WTC11 (cell line): ENCODE measurements around the gene ADGRA1. TPM values are rescaled to one million over a fixed set of nuclear protein-coding genes. Genes with fewer than 3 reads are reported as not detected.

Source experiments
- ATAC-seq: fragments of 200-7000 bp; cut with Tn5 transposase; 2 replicates; pipeline ENCODE4 v1.10.0; 2021; ENCODE audit warnings: mild to moderate bottlenecking, moderate library complexity
- CTCF ChIA-PET: fragments of 300-600 bp; sonication (Branson Sonifier 250); formaldehyde crosslinking; loops from one replicate; lab custom pipeline; 2021; ENCODE audit warnings: antibody characterized with exemption; lab: Charles Lee
- POLR2A ChIA-PET: fragments of 350-600 bp; sonication (Branson Sonifier 250); formaldehyde crosslinking; loops from one replicate; lab custom pipeline; 2021; ENCODE audit warnings: antibody characterized with exemption; lab: Charles Lee
- DNase-seq: peaks from one replicate; pipeline ENCODE4 v3.0.0; 2021; ENCODE audit warnings: low spot score
- H3K27ac Mint-ChIP-seq: 2 replicates; pipeline ENCODE4 v1.8.0; 2021; ENCODE audit warnings: mixed read lengths
- H3K27me3 Mint-ChIP-seq: 2 replicates; pipeline ENCODE4 v1.8.0; 2021; ENCODE audit warnings: low read depth, mild to moderate bottlenecking, moderate library complexity, mixed read lengths
- H3K36me3 Mint-ChIP-seq: 2 replicates; pipeline ENCODE4 v1.8.0; 2021; ENCODE audit warnings: mixed read lengths
- H3K4me1 Mint-ChIP-seq: 2 replicates; pipeline ENCODE4 v1.8.0; 2022; ENCODE audit warnings: mixed read lengths
- H3K4me3 Mint-ChIP-seq: 2 replicates; pipeline ENCODE4 v1.8.0; 2021; ENCODE audit warnings: mild to moderate bottlenecking, moderate library complexity, mixed read lengths
- H3K9me3 Mint-ChIP-seq: 2 replicates; pipeline ENCODE4 v1.8.0; 2021; ENCODE audit warnings: mixed read lengths
- E2F1 ChIP-seq: sonication (generic); formaldehyde crosslinking; IDR thresholded peaks from 2 replicates; pipeline ENCODE4 v1.8.0; 2022; ENCODE audit warnings: mild to moderate bottlenecking, missing genetic modification reagents
- EMX1 ChIP-seq: fragments of 250-450 bp; sonication (Bioruptor Pico); IDR thresholded peaks from 2 replicates; pipeline ENCODE4 v1.8.0; 2021; ENCODE audit warnings: mild to moderate bottlenecking
- GABPB1 ChIP-seq: sonication (generic); formaldehyde crosslinking; IDR thresholded peaks from 2 replicates; pipeline ENCODE4 v1.8.1; 2023; ENCODE audit warnings: mild to moderate bottlenecking, missing genetic modification reagents
- HMGA2 ChIP-seq: fragments of 250-450 bp; sonication (Bioruptor Pico); IDR thresholded peaks from 2 replicates; pipeline ENCODE4 v1.4.0; 2021; ENCODE audit warnings: mild to moderate bottlenecking, moderate library complexity
- JUN ChIP-seq: sonication (generic); formaldehyde crosslinking; IDR thresholded peaks from 2 replicates; pipeline ENCODE4 v1.8.0; 2023; ENCODE audit warnings: mild to moderate bottlenecking, missing genetic modification reagents
- KAT7 ChIP-seq: sonication (generic); formaldehyde crosslinking; IDR thresholded peaks from 2 replicates; pipeline ENCODE4 v1.8.1; 2023; ENCODE audit warnings: missing genetic modification reagents, mild to moderate bottlenecking, borderline replicate concordance
- NFYB ChIP-seq: sonication (generic); formaldehyde crosslinking; conservative IDR thresholded peaks from 2 replicates; pipeline ENCODE4 v1.8.0; 2022; ENCODE audit warnings: low read depth, missing genetic modification reagents
- PREB ChIP-seq: sonication (generic); formaldehyde crosslinking; IDR thresholded peaks from 2 replicates; pipeline ENCODE4 v1.8.1; 2022; ENCODE audit warnings: mild to moderate bottlenecking, missing genetic modification reagents, moderate library complexity, borderline replicate concordance
- RORB ChIP-seq: fragments of 250-450 bp; sonication (Bioruptor Pico); IDR thresholded peaks from 2 replicates; pipeline ENCODE4 v1.9.0; 2021; ENCODE audit warnings: mild to moderate bottlenecking
- SP1 ChIP-seq: sonication (generic); formaldehyde crosslinking; conservative IDR thresholded peaks from 2 replicates; pipeline ENCODE4 v1.8.1; 2022; ENCODE audit warnings: missing genetic modification reagents
- TEAD4 ChIP-seq: sonication (generic); formaldehyde crosslinking; IDR thresholded peaks from 2 replicates; pipeline ENCODE4 v1.8.0; 2022; ENCODE audit warnings: mild to moderate bottlenecking, missing genetic modification reagents
- USF1 ChIP-seq: sonication (generic); formaldehyde crosslinking; IDR thresholded peaks from 2 replicates; pipeline ENCODE4 v1.8.0; 2022; ENCODE audit warnings: mild to moderate bottlenecking, missing genetic modification reagents
- ZNF138 ChIP-seq: sonication (generic); formaldehyde crosslinking; conservative IDR thresholded peaks from 2 replicates; pipeline ENCODE4 v1.8.1; 2022; ENCODE audit warnings: mild to moderate bottlenecking, moderate library complexity, missing genetic modification reagents
- ZNF232 ChIP-seq: sonication (generic); formaldehyde crosslinking; IDR thresholded peaks from 2 replicates; pipeline ENCODE4 v1.8.0; 2022; ENCODE audit warnings: mild to moderate bottlenecking, missing genetic modification reagents
- ZNF263 ChIP-seq: sonication (generic); formaldehyde crosslinking; IDR thresholded peaks from 2 replicates; pipeline ENCODE4 v1.8.1; 2022; ENCODE audit warnings: low read depth, mild to moderate bottlenecking, moderate library complexity, missing genetic modification reagents
- ZNF423 ChIP-seq: fragments of 250-450 bp; sonication (Bioruptor Pico); IDR thresholded peaks from 2 replicates; pipeline ENCODE4 v2.1.2; 2022; ENCODE audit warnings: mild to moderate bottlenecking, moderate library complexity
- ZNF532 ChIP-seq: fragments of 250-450 bp; sonication (Bioruptor Pico); IDR thresholded peaks from 2 replicates; pipeline ENCODE4 v1.9.0; 2021; ENCODE audit warnings: mild to moderate bottlenecking, borderline replicate concordance
- total RNA-seq: library from RNA; stranded (reverse); gene quantifications from 3 replicates; pipeline ENCODE4 v1.2.3, GENCODE V29; 2021
- TF ChIP-seq, protein P1 (sequence below): sonication (generic); formaldehyde crosslinking; IDR thresholded peaks from 2 replicates; pipeline ENCODE4 v1.8.1; 2022; ENCODE audit warnings: missing genetic modification reagents, borderline replicate concordance

Gene ADGRA1
- total RNA-seq, 1 experiment from 2014 or later, result 0.20 TPM

DNA sequence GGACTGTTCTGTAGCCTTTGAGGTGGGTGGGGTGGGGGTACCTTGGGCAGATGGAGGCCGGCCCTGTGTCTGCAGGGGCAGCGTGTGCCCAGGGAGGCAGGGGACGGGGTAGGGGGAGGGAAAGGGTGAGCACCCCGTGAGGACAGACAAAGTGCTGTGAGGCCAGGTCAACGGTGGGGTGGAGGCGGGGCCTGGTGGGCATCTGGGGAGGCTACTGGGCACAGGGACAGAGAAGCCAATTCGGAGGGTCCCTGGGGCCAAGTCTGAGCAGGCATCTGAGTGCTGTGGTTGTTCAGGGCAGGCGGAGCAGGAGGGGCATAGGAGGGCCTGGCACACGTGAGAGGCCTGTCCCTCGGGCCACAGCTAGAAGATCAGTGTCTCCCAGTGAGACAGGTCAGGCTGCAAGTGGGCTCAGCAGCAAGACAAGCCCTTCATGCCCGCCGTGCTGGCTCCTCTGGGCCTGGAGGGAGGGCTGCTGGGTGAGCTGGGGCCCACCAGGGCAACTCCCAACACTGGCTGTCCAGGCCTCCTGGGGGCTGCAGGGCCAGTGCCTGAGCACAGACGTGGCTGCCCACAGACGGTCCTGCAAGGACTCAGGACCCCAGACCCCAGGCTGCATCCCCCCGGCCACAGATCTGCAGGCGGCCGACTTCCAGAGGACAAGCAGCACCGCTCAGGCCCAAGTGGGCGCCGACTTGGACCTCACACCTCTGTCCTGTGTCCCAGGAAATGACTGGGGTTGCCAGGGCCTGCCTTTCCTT is 45.9 kb downstream of the ADGRA1 start:
- Mint-ChIP-seq H3K4me1 (no peaks in the 10 kb centered on the region), H3K9me3 (no peaks in the 10 kb centered on the region), H3K36me3 (no peaks in the 10 kb centered on the region)
- TF ChIP-seq ZNF423 (CRISPR knock-in tag) (no peak), SP1 (CRISPR knock-in tag) (no peak), USF1 (CRISPR knock-in tag) (no peak), RORB (CRISPR knock-in tag) (no peak), ZNF263 (no peak), ZNF232 (CRISPR knock-in tag) (no peak), ZNF138 (no peak), ZNF532 (CRISPR knock-in tag) (no peak), NFYB (CRISPR knock-in tag) (no peak), KAT7 (CRISPR knock-in tag) (no peak), JUN (CRISPR knock-in tag) (no peak), PREB (CRISPR knock-in tag) (no peak), E2F1 (CRISPR knock-in tag) (no peak), HMGA2 (CRISPR knock-in tag) (no peak), EMX1 (CRISPR knock-in tag) (no peak), GABPB1 (no peak), TEAD4 (CRISPR knock-in tag) (no peak)
- TF ChIP-seq, protein P1, sequence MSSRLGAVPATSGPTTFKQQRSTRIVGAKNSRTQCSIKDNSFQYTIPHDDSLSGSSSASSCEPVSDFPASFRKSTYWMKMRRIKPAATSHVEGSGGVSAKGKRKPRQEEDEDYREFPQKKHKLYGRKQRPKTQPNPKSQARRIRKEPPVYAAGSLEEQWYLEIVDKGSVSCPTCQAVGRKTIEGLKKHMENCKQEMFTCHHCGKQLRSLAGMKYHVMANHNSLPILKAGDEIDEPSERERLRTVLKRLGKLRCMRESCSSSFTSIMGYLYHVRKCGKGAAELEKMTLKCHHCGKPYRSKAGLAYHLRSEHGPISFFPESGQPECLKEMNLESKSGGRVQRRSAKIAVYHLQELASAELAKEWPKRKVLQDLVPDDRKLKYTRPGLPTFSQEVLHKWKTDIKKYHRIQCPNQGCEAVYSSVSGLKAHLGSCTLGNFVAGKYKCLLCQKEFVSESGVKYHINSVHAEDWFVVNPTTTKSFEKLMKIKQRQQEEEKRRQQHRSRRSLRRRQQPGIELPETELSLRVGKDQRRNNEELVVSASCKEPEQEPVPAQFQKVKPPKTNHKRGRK, result no peak
- TF ChIP-seq, all 79 proteins: peak for 0
- Mint-ChIP-seq H3K27me3 (no peaks in the 10 kb centered on the region), H3K4me3 (no peak overlapping the region), H3K27ac (no peak overlapping the region)
- ChIA-PET CTCF (interaction anchor here (1.5 kb wide), 1 partner anchor 64 kb away, joined by 3 read pairs; no protein-coding TSS in a partner anchor), POLR2A (interaction anchor here (0.6 kb wide), 1 partner anchor 63 kb away, joined by 4 read pairs; no protein-coding TSS in a partner anchor)
- ATAC-seq, result no peak
- no peak for DNase-seq
